Urothelium cell line (cell line): Measurements from ENCODE around the gene GOLGA6L10.
"Not testable (repeated sequence)": the region's sequence is repeated elsewhere in the genome, so short reads cannot be mapped to it uniquely, and the experiment has no call there.

ENCODE experiments used
- DNase-seq: peaks from one replicate; pipeline ENCODE4 v3.0.0; 2011; ENCODE audit warnings: low spot score, mixed read lengths
- FAIRE-seq: peaks from 2 replicates; lab custom pipeline; 2011; peaks lifted over from hg19 to GRCh38; lab: Jason Lieb, UNC

Gene GOLGA6L10

GRCh38 chr15:82344421-82344820 is 4.9 kb downstream of the GOLGA6L10 start:
- not testable (repeated sequence) for DNase-seq, FAIRE-seq

GRCh38 chr15:82343851-82344250 is 5.4 kb downstream of the GOLGA6L10 start:
- not testable (repeated sequence) for FAIRE-seq, DNase-seq

GRCh38 chr15:82342632-82343374 is 6.5 kb downstream of the GOLGA6L10 start:
- not testable (repeated sequence) for DNase-seq, FAIRE-seq

GRCh38 chr15:82338573-82338972 is 10.7 kb downstream of the GOLGA6L10 start:
- FAIRE-seq, DNase-seq: not testable (repeated sequence)

GRCh38 chr15:82338053-82338452 is 11.2 kb downstream of the GOLGA6L10 start:
- FAIRE-seq: not testable (repeated sequence)

GRCh38 chr15:82337051-82337450 is 12.2 kb downstream of the GOLGA6L10 start:
- FAIRE-seq: not testable (repeated sequence)

More at GRCh38 chr15:82338053-82338452, 11.2 kb downstream of the GOLGA6L10 start:
- DNase-seq: not testable (repeated sequence)

GRCh38 chr15:82336180-82336647 is 13.1 kb downstream of the GOLGA6L10 start:
- not testable (repeated sequence) for DNase-seq, FAIRE-seq

More at GRCh38 chr15:82337051-82337450, 12.2 kb downstream of the GOLGA6L10 start:
- not testable (repeated sequence) for DNase-seq

- FAIRE-seq, DNase-seq: not testable (repeated sequence)
Observed at GRCh38 chr15:82335006-82335405, 14.3 kb downstream of the GOLGA6L10 start.

GRCh38 chr15:82334554-82334932 is 14.7 kb downstream of the GOLGA6L10 start:
- not testable (repeated sequence) for FAIRE-seq

GRCh38 chr15:82333603-82334553 is 15.4 kb downstream of the GOLGA6L10 start:
- not testable (repeated sequence) for FAIRE-seq, DNase-seq

More at GRCh38 chr15:82334554-82334932, 14.7 kb downstream of the GOLGA6L10 start:
- not testable (repeated sequence) for DNase-seq

- FAIRE-seq, DNase-seq: not testable (repeated sequence)
Observed at GRCh38 chr15:82332711-82333602, 16.3 kb downstream of the GOLGA6L10 start.

- DNase-seq, FAIRE-seq: not testable (repeated sequence)
Observed at GRCh38 chr15:82331576-82332304, 17.5 kb downstream of the GOLGA6L10 start.

GRCh38 chr15:82330921-82331320 is 18.4 kb downstream of the GOLGA6L10 start:
- not testable (repeated sequence) for DNase-seq, FAIRE-seq

- FAIRE-seq, DNase-seq: not testable (repeated sequence)
Observed at GRCh38 chr15:82329039-82329438, 20.2 kb downstream of the GOLGA6L10 start.

GRCh38 chr15:82327372-82327771 is 21.9 kb downstream of the GOLGA6L10 start:
- not testable (repeated sequence) for FAIRE-seq, DNase-seq

GRCh38 chr15:82326896-82327295 is 22.4 kb downstream of the GOLGA6L10 start:
- FAIRE-seq, DNase-seq: not testable (repeated sequence)

- not testable (repeated sequence) for DNase-seq, FAIRE-seq
Observed at GRCh38 chr15:82325646-82326045, 23.6 kb downstream of the GOLGA6L10 start.

- DNase-seq, FAIRE-seq: not testable (repeated sequence)
Observed at GRCh38 chr15:82324831-82325230, 24.4 kb downstream of the GOLGA6L10 start.

GRCh38 chr15:82322488-82322887 is 26.8 kb downstream of the GOLGA6L10 start:
- not testable (repeated sequence) for DNase-seq, FAIRE-seq
